ENCODE measurements around the gene UTS2R. TPM values are rescaled to one million over a fixed set of nuclear protein-coding genes. Genes with fewer than 3 reads are reported as not detected.
A peak's percentile ranks its signal among the peaks of the same experiment; 100 is the strongest.

UTS2R gene
- total RNA-seq, 1 experiment from 2014 or later = 0.46 TPM

- ATAC-seq = no peak
- peak; percentile 96 for TF ChIP-seq NFE2L1 (CRISPR knock-in tag; IDR thresholded peaks at IDR 0.05)
- no peak for TF ChIP-seq GTF2I (CRISPR knock-in tag; conservative IDR thresholded peaks at IDR 0.05)
- no peak for TF ChIP-seq ZNF219 (CRISPR knock-in tag; IDR thresholded peaks at IDR 0.05; ENCODE audit: borderline replicate concordance)
- no peak for TF ChIP-seq TP53 (CRISPR knock-in tag; IDR thresholded peaks at IDR 0.05)
- TF ChIP-seq NR1H2 (CRISPR knock-in tag; IDR thresholded peaks at IDR 0.05) = no peak
- TF ChIP-seq, protein P1, sequence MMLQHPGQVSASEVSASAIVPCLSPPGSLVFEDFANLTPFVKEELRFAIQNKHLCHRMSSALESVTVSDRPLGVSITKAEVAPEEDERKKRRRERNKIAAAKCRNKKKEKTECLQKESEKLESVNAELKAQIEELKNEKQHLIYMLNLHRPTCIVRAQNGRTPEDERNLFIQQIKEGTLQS (CRISPR knock-in tag; conservative IDR thresholded peaks at IDR 0.05) = no peak
- no peak for TF ChIP-seq HMGA2 (CRISPR knock-in tag; IDR thresholded peaks at IDR 0.05)
- TF ChIP-seq ZMAT4 (CRISPR knock-in tag; IDR thresholded peaks at IDR 0.05) = no peak
- no peak for TF ChIP-seq STAT6 (CRISPR knock-in tag; conservative IDR thresholded peaks at IDR 0.05; ENCODE audit: low read depth)
- TF ChIP-seq, protein P2, sequence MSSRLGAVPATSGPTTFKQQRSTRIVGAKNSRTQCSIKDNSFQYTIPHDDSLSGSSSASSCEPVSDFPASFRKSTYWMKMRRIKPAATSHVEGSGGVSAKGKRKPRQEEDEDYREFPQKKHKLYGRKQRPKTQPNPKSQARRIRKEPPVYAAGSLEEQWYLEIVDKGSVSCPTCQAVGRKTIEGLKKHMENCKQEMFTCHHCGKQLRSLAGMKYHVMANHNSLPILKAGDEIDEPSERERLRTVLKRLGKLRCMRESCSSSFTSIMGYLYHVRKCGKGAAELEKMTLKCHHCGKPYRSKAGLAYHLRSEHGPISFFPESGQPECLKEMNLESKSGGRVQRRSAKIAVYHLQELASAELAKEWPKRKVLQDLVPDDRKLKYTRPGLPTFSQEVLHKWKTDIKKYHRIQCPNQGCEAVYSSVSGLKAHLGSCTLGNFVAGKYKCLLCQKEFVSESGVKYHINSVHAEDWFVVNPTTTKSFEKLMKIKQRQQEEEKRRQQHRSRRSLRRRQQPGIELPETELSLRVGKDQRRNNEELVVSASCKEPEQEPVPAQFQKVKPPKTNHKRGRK (CRISPR knock-in tag; IDR thresholded peaks at IDR 0.05; ENCODE audit: borderline replicate concordance) = no peak
- TF ChIP-seq, protein P3, sequence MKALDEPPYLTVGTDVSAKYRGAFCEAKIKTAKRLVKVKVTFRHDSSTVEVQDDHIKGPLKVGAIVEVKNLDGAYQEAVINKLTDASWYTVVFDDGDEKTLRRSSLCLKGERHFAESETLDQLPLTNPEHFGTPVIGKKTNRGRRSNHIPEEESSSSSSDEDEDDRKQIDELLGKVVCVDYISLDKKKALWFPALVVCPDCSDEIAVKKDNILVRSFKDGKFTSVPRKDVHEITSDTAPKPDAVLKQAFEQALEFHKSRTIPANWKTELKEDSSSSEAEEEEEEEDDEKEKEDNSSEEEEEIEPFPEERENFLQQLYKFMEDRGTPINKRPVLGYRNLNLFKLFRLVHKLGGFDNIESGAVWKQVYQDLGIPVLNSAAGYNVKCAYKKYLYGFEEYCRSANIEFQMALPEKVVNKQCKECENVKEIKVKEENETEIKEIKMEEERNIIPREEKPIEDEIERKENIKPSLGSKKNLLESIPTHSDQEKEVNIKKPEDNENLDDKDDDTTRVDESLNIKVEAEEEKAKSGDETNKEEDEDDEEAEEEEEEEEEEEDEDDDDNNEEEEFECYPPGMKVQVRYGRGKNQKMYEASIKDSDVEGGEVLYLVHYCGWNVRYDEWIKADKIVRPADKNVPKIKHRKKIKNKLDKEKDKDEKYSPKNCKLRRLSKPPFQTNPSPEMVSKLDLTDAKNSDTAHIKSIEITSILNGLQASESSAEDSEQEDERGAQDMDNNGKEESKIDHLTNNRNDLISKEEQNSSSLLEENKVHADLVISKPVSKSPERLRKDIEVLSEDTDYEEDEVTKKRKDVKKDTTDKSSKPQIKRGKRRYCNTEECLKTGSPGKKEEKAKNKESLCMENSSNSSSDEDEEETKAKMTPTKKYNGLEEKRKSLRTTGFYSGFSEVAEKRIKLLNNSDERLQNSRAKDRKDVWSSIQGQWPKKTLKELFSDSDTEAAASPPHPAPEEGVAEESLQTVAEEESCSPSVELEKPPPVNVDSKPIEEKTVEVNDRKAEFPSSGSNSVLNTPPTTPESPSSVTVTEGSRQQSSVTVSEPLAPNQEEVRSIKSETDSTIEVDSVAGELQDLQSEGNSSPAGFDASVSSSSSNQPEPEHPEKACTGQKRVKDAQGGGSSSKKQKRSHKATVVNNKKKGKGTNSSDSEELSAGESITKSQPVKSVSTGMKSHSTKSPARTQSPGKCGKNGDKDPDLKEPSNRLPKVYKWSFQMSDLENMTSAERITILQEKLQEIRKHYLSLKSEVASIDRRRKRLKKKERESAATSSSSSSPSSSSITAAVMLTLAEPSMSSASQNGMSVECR (CRISPR knock-in tag; IDR thresholded peaks at IDR 0.05; ENCODE audit: borderline replicate concordance) = no peak
- TF ChIP-seq EMX1 (CRISPR knock-in tag; IDR thresholded peaks at IDR 0.05) = no peak
- TF ChIP-seq, protein P4, sequence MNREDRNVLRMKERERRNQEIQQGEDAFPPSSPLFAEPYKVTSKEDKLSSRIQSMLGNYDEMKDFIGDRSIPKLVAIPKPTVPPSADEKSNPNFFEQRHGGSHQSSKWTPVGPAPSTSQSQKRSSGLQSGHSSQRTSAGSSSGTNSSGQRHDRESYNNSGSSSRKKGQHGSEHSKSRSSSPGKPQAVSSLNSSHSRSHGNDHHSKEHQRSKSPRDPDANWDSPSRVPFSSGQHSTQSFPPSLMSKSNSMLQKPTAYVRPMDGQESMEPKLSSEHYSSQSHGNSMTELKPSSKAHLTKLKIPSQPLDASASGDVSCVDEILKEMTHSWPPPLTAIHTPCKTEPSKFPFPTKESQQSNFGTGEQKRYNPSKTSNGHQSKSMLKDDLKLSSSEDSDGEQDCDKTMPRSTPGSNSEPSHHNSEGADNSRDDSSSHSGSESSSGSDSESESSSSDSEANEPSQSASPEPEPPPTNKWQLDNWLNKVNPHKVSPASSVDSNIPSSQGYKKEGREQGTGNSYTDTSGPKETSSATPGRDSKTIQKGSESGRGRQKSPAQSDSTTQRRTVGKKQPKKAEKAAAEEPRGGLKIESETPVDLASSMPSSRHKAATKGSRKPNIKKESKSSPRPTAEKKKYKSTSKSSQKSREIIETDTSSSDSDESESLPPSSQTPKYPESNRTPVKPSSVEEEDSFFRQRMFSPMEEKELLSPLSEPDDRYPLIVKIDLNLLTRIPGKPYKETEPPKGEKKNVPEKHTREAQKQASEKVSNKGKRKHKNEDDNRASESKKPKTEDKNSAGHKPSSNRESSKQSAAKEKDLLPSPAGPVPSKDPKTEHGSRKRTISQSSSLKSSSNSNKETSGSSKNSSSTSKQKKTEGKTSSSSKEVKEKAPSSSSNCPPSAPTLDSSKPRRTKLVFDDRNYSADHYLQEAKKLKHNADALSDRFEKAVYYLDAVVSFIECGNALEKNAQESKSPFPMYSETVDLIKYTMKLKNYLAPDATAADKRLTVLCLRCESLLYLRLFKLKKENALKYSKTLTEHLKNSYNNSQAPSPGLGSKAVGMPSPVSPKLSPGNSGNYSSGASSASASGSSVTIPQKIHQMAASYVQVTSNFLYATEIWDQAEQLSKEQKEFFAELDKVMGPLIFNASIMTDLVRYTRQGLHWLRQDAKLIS (CRISPR knock-in tag; IDR thresholded peaks at IDR 0.05; ENCODE audit: borderline replicate concordance) = no peak
- TF ChIP-seq NFYB (CRISPR knock-in tag; conservative IDR thresholded peaks at IDR 0.05; ENCODE audit: low read depth) = no peak
- TF ChIP-seq FOXK1 (CRISPR knock-in tag; IDR thresholded peaks at IDR 0.05) = no peak
- TF ChIP-seq ZNF532 (CRISPR knock-in tag; IDR thresholded peaks at IDR 0.05; ENCODE audit: borderline replicate concordance) = peak; percentile 81; the same call in 1 of the 2 replicates
- TF ChIP-seq, protein P5, sequence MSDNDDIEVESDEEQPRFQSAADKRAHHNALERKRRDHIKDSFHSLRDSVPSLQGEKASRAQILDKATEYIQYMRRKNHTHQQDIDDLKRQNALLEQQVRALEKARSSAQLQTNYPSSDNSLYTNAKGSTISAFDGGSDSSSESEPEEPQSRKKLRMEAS (CRISPR knock-in tag; IDR thresholded peaks at IDR 0.05) = peak; percentile 50; the same call in 1 of the 2 replicates
- no peak for TF ChIP-seq CREB1 (CRISPR knock-in tag; IDR thresholded peaks at IDR 0.05)
Measured at GRCh38 chr17:82358465-82359350, 12.9 kb upstream of the UTS2R start, which contains the start of gene TEX19. Gene TEX19, plus strand, starts transcription at chr17:82359247. Its CDS starts 2,904 bp downstream, at chr17:82362151.

More at GRCh38 chr17:82358465-82359350, 12.9 kb upstream of the UTS2R start, which contains the start of gene TEX19:
- Mint-ChIP-seq H3K27ac (no peak within 1 kb of the TSS), H3K4me3 (no peak within 1 kb of the TSS), H3K36me3 (no peaks in the 10 kb centered on the region), H3K4me1 (peaks cover 7% of the 10 kb centered on the region), H3K27me3 (ENCODE audit: low read depth) (peaks cover 17% of the 10 kb centered on the region), H3K9me3 (no peaks in the 10 kb centered on the region)
- DNase-seq (ENCODE audit: low spot score) = no peak
- ChIA-PET POLR2A (no interaction called here), CTCF (interaction anchor here (1.0 to 1.5 kb wide), 5 partner anchors 15 to 196 kb away, joined by 3 to 7 read pairs (median 4); no protein-coding TSS in a partner anchor)

Measured in WTC11 (cell line).